Calu3 (cell line): ENCODE data around the gene ZNF705A. TPM values are rescaled to one million over a fixed set of nuclear protein-coding genes. Genes with fewer than 3 reads are reported as not detected.
"Not testable (repeated sequence)": the region's sequence is repeated elsewhere in the genome, so short reads cannot be mapped to it uniquely, and the experiment has no call there.

Source experiments
- BruUV-seq: library from RNA; stranded (reverse); fragments of 400-500 nt; replicated peaks from 2 replicates; lab custom pipeline; 2021; lab: Mats Ljungman, UMichigan
- CTCF ChIA-PET: fragments of 300-600 bp; sonication (Branson Sonifier 250); formaldehyde crosslinking; loops from one replicate; lab custom pipeline; 2022; ENCODE audit warnings: antibody characterized with exemption; lab: Charles Lee
- DNase-seq: peaks from one replicate; pipeline ENCODE4 v3.0.0; 2022
- H3K27ac Mint-ChIP-seq: one replicate; pipeline ENCODE4 v1.8.0; 2022; ENCODE audit warnings: mixed read lengths; ENCODE audit not compliant: unreplicated experiment
- H3K27me3 Mint-ChIP-seq: one replicate; pipeline ENCODE4 v1.8.0; 2022; ENCODE audit warnings: mixed read lengths; ENCODE audit not compliant: unreplicated experiment
- H3K36me3 Mint-ChIP-seq: one replicate; pipeline ENCODE4 v1.8.0; 2022; ENCODE audit warnings: mild to moderate bottlenecking, moderate library complexity, mixed read lengths; ENCODE audit not compliant: insufficient read depth, unreplicated experiment
- H3K4me1 Mint-ChIP-seq: one replicate; pipeline ENCODE4 v1.8.0; 2022; ENCODE audit warnings: mild to moderate bottlenecking, low read depth, mixed read lengths; ENCODE audit not compliant: unreplicated experiment
- H3K4me3 Mint-ChIP-seq: one replicate; pipeline ENCODE4 v1.8.0; 2022; ENCODE audit warnings: mild to moderate bottlenecking, low read depth, moderate library complexity, mixed read lengths; ENCODE audit not compliant: unreplicated experiment
- H3K9me3 Mint-ChIP-seq: one replicate; pipeline ENCODE4 v1.8.0; 2022; ENCODE audit warnings: low read depth, mixed read lengths; ENCODE audit not compliant: unreplicated experiment
- intact Hi-C: fragments of 100-400 bp; cut with micrococcal nuclease; formaldehyde crosslinking; loops from one replicate; pipeline ENCODE4 v1.10.0; 2022; ENCODE audit not compliant: unreplicated experiment
- total RNA-seq: library from RNA; stranded (reverse); gene quantifications from 2 replicates; pipeline ENCODE4 v1.2.3, GENCODE V29; 2022
- TF ChIP-seq, protein P1 (sequence below): fragments of 200-600 bp; IDR thresholded peaks from one replicate; pipeline ENCODE4 v1.8.0; 2022; ENCODE audit warnings: antibody characterized with exemption; ENCODE audit not compliant: unreplicated experiment

The ZNF705A gene
- total RNA-seq, 1 experiment from 2014 or later: not detected

DNA sequence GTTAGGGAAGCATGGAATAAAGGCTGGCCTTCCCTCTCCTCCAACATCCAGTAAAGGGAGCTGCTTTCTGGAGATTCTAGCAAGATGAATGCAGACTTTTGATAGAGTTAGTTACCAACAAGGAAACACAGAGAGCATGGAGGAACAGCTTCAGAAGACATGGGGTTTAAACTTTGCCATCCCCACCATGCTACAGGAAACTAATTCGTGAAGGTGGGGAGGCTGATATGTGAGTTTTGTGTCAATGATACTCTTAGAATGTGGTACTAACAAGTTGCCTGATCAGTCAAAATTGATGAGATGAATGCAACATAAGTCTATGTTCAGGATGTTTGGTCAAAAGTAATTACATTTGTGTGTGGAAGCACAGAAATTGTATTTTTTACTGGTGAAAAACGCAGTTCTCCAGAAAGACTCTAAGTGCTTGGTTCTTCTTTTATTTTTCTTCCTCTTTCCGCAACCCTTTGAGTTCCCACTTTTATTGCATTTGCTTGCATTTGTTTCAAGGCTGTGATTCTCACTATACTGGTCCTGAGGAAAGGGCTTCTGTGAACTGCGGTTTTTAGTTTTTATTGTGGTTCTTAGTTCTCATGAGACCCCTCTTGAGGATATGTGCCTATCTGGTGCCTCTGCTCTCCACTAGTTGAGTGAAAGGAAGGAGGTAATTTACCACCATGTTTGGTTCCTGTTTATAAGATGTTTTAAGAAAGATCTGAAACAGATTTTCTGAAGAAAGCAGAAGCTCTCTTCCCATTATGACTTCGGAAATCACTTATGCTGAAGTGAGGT, 33.5 kb upstream of the ZNF705A start, which contains the start of gene CLEC4A:
Gene CLEC4A, plus strand, starts transcription at position 494 of the 789 bp plus-strand sequence. Its CDS starts 262 bp downstream, at position 756.
- no peaks in the 10 kb centered on the region for H3K4me1 Mint-ChIP-seq
- H3K27me3 Mint-ChIP-seq: no peaks in the 10 kb centered on the region
- H3K4me3 Mint-ChIP-seq: no peak within 1 kb of the TSS
- TF ChIP-seq, protein P1, sequence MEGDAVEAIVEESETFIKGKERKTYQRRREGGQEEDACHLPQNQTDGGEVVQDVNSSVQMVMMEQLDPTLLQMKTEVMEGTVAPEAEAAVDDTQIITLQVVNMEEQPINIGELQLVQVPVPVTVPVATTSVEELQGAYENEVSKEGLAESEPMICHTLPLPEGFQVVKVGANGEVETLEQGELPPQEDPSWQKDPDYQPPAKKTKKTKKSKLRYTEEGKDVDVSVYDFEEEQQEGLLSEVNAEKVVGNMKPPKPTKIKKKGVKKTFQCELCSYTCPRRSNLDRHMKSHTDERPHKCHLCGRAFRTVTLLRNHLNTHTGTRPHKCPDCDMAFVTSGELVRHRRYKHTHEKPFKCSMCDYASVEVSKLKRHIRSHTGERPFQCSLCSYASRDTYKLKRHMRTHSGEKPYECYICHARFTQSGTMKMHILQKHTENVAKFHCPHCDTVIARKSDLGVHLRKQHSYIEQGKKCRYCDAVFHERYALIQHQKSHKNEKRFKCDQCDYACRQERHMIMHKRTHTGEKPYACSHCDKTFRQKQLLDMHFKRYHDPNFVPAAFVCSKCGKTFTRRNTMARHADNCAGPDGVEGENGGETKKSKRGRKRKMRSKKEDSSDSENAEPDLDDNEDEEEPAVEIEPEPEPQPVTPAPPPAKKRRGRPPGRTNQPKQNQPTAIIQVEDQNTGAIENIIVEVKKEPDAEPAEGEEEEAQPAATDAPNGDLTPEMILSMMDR: no peak
- no TSS peak for BruUV-seq
- CTCF ChIA-PET: no interaction called here
- H3K36me3 Mint-ChIP-seq: no peaks in the 10 kb centered on the region
- H3K9me3 Mint-ChIP-seq: no peaks in the 10 kb centered on the region
- no peak for DNase-seq
- H3K27ac Mint-ChIP-seq: no peak within 1 kb of the TSS
- intact Hi-C loops: no loop called here

- no peaks in the 10 kb centered on the region for H3K4me1 Mint-ChIP-seq
- no peaks in the 10 kb centered on the region for H3K9me3 Mint-ChIP-seq
- CTCF ChIA-PET: interaction anchor here (0.5 kb wide), 1 partner anchor 301 kb away, joined by 4 read pairs; no protein-coding TSS in a partner anchor
- H3K27me3 Mint-ChIP-seq: no peaks in the 10 kb centered on the region
- H3K27ac Mint-ChIP-seq: no peak overlapping the region
- TF ChIP-seq, protein P1: no peak
- intact Hi-C loops: no loop called here
- no peak overlapping the region for H3K4me3 Mint-ChIP-seq
- DNase-seq: no peak
- BruUV-seq: no TSS peak
- H3K36me3 Mint-ChIP-seq: no peaks in the 10 kb centered on the region
These were observed 29.7 kb upstream of the ZNF705A start for GRCh38 chr12:8127138-8127537.

DNA sequence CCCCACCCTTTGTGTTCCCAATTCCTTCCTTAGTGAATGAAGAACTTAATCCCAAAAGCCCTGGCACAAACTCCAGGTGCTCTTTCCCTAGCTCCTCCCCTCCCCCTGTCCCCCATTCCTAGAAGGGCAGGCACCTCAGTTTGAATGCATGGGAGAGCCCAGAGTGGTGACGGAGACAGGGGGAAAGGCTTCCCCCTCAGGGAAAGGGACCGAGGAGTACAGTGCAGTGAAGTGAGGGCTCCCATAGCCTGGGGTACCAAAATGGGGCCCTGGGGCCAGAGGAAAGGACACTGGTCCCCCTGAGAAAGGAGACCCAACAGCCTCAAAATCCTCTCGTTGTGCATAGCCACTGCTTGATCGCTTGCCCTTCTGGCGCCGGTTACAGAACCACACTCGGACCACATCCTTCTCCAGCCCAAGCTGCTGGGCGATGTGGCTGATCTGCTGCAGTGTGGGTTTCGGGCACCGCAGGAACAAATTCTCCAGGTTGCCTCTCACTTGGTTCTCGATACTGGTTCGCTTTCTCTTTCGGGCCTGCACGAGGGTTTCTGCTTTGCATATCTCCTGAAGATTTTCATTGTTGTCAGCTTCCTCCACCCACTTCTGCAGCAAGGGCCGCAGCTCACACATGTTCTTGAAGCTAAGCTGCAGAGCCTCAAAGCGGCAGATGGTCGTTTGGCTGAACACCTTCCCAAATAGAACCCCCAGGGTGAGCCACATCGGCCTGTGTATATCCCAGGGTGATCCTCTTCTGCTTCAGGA, 23.0 kb upstream of the ZNF705A start:
- H3K4me3 Mint-ChIP-seq, H3K36me3 Mint-ChIP-seq, H3K4me1 Mint-ChIP-seq, CTCF ChIA-PET, H3K9me3 Mint-ChIP-seq, intact Hi-C loops, DNase-seq, H3K27ac Mint-ChIP-seq, H3K27me3 Mint-ChIP-seq, BruUV-seq: not testable (repeated sequence)

- H3K4me1 Mint-ChIP-seq, intact Hi-C loops, H3K4me3 Mint-ChIP-seq, H3K36me3 Mint-ChIP-seq, BruUV-seq, CTCF ChIA-PET, H3K27ac Mint-ChIP-seq, DNase-seq, H3K9me3 Mint-ChIP-seq, H3K27me3 Mint-ChIP-seq: not testable (repeated sequence)
These were observed 22.4 kb upstream of the ZNF705A start for GRCh38 chr12:8134398-8134930.

- intact Hi-C loops, H3K4me3 Mint-ChIP-seq, DNase-seq, H3K27me3 Mint-ChIP-seq, CTCF ChIA-PET, H3K4me1 Mint-ChIP-seq, BruUV-seq, H3K36me3 Mint-ChIP-seq, H3K9me3 Mint-ChIP-seq: not testable (repeated sequence)
- peak overlapping the region; percentile 48 for H3K27ac Mint-ChIP-seq
These were observed 15.2 kb upstream of the ZNF705A start for GRCh38 chr12:8141647-8142046.
